HT1080 (cell line): Measurements from ENCODE around the gene CAMK2G. TPM values are rescaled to one million over a fixed set of nuclear protein-coding genes. Genes with fewer than 3 reads are reported as not detected.
"Not testable (repeated sequence)": the region's sequence is repeated elsewhere in the genome, so short reads cannot be mapped to it uniquely, and the experiment has no call there.

Experiments used
- DNase-seq: peaks from one replicate; pipeline ENCODE4 v3.0.0-alpha.2; 2015; ENCODE audit warnings: low read depth
- total RNA-seq: library from RNA; depleted of rRNA; stranded (reverse); fragments of >200 nt; shearing (Covaris generic); gene quantifications from 2 replicates; pipeline ENCODE4 v1.2.3, GENCODE V29; 2014

Gene CAMK2G
- total RNA-seq, 1 experiment from 2014 or later = 32.4 TPM

DNA sequence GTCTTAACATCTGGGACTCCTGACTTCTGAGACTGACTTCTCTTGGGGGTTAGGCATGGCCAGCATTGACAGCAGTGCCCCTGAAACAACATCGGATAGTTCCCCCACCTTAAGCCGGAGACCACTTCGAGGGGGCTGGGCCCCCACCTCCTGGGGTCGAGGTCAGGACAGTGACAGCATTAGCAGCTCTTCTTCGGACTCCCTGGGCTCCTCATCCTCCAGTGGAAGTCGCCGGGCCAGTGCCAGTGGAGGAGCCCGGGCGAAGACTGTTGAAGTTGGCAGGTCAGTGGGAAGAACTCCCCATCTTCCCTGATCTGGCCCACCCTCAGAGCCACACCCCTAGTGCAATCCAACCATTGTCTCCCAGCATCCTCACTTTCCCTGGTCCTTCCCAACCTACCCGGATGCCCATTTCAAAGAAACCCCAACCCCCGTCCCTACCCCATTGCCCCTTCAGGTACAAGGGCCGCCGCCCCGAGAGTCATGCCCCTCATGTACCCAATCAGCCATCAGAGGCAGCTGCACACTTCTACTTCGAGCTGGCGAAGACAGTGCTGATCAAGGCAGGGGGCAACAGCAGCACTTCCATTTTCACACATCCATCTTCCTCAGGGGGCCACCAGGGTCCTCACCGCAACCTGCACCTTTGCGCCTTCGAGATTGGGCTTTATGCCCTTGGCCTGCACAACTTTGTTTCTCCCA is 76.9 kb downstream of the CAMK2G start:
- no peak for DNase-seq

DNA sequence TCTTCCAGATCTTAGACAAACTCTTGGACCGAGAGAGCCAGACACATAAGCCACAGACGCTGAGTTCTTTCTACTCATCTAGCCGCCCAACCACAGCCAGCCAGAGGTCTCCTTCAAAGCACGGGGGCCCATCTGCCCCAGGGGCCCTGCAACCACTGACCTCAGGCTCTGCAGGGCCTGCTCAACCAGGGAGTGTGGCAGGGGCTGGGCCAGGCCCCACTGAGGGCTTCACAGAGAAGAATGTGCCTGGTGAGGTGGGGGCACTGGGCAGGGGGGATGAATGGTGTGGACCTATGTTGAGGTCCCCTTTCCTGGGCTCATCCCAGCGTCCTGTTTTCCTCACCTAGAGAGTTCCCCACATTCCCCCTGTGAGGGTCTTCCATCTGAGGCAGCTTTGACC is 77.6 kb downstream of the CAMK2G start:
- no peak for DNase-seq

DNA sequence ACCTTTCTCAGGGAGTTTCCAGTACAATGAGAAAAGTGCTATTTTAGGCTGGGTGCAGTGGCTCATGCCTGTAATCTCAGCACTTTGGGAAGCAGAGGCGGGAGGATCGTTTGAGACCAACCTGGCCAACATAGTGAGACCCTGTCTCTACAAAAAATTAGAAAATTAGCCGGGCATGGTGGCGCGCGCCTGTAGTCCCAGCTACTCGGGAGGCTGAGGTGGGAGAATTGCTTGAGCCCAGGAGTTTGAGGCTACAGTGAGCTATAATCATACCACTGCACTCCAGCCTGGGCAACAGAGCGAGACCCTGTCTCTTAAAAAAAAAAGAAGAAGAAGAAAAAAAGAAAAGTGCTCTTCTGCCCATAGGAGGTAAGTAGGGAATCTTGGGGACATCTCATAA is 78.3 kb downstream of the CAMK2G start:
- not testable (repeated sequence) for DNase-seq

DNA sequence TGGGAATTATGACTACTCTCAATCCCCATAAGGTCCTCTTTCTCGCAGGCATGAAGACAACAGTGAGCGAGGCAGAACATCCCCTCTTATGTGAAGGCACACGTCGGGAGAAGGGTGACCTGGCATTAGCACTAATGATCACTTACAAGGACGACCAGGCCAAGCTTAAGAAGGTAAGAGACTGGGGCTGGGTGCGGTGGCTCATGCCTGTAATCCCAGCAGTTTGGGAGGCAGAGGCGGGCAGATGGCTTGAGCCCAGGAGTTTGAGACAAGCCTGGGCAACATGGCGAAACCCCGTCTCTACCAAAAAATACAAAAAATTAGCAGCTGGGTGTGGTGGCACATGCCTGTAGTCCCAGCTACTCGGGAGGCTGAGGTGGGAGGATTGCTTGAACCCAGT is 78.9 kb downstream of the CAMK2G start:
- DNase-seq = not testable (repeated sequence)

DNA sequence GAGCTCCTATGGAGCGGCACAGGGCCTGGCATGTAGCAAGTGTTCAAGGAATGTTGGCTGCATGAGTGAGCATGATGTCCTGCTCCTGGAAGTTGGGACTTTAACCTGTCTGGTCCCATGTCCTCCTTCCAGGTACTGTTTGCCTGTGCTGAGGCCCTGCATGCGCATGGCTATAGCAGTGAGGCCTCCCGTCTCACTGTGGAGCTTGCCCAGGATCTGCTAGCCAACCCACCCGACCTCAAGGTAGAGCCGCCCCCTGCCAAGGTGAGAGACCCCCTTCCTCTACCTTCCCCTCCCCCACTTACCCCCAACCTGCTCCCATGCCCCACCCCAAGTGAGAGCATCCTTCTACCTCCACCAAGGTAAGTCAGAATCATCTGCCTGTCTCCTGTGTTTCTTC is 80.9 kb downstream of the CAMK2G start:
- no peak for DNase-seq

DNA sequence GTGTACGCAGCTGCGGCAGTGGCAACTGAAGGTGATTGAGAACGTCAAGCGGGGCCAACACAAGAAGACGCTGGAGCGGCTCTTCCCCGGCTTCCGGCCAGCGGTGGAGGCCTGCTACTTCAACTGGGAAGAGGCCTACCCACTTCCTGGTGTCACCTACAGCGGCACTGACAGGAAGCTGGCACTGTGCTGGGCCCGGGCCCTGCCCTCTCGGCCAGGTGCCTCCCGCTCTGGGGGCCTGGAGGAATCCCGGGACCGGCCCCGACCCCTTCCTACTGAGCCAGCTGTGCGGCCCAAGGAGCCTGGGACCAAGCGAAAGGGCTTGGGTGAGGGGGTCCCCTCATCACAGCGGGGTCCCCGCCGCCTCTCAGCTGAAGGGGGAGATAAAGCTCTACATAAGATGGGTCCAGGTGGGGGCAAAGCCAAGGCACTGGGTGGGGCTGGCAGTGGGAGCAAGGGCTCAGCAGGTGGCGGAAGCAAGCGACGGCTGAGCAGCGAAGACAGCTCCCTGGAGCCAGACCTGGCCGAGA is 82.4 kb downstream of the CAMK2G start:
- no peak for DNase-seq

GRCh38 chr10:73790886-73791625 is 83.3 kb downstream of the CAMK2G start:
- DNase-seq = no peak

- DNase-seq = no peak
Observed at GRCh38 chr10:73789659-73790055, 84.7 kb downstream of the CAMK2G start.

DNA sequence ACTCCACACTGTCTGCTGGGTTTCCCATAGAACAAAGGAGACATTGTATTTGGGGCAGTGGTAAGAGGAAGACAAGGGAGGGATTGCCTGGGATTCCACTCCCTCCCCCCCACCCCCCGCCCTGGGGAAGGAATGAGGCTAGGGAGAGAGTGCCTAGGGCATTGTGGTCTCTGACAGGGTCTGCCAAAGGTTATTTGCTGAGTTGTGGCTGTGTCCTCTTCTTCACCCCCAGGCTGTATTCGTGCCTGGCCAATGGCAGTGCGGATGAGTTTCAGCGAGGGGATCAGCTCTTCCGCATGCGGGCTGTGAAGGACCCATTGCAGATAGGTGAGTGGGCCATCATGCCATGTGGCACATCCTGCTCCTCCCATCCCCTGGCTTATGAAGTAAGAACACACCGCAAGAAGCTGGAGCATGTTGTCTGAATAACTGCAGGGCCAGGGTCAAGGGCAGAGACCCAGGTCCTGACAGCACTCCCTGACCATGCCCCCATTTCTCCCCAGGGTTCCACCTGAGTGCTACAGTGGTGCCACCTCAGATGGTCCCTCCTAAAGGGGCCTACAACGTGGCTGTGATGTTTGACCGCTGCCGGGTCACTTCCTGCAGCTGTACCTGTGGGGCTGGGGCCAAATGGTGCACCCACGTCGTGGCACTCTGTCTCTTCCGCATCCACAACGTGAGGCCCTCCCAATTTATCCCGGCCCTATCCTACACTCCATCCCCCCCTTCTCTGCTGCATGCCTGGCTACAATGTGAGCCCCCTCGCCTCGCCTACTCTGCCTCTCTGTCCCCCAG is 85.3 kb downstream of the CAMK2G start:
- no peak for DNase-seq

DNA sequence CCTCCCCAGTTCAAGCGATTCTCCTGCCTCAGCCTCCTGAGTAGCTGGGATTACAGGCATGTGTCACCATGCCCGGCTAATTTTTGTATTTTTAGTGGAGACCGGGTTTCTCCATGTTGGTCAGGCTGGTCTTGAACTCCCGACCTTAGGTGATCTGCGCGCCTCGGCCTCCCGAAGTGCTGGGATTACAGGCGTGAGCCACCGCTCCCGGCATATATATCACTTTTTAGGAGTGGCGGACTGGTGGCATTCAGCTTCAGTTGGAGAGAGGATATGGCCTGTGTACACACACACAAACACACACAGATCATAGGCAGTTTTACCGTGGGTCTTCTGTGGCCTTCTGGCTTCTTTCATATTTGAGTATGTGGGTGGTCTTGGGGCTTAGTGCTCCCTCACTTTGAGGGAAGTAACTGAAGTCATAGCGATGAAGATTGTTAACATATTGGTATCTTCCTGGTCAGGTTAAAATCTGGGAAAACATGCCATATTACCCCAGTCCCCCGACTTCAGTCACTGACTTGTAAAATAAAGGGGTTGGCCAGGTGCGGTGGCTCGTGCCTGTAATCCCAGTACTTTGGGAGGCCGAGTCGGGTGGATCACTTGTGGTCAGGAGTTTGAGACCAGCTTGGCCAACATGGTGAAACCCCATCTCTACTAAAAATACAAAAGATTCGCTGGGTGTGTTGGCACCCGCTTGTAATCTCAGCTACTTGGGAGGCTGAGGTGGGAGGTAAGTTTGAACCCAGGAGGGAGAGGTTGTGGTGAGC is 87.1 kb downstream of the CAMK2G start:
- DNase-seq = not testable (repeated sequence)

GRCh38 chr10:73786512-73786885 is 87.9 kb downstream of the CAMK2G start:
- DNase-seq = no peak

- peak; percentile 35 for DNase-seq
Observed at GRCh38 chr10:73785721-73786511, 88.4 kb downstream of the CAMK2G start.

DNA sequence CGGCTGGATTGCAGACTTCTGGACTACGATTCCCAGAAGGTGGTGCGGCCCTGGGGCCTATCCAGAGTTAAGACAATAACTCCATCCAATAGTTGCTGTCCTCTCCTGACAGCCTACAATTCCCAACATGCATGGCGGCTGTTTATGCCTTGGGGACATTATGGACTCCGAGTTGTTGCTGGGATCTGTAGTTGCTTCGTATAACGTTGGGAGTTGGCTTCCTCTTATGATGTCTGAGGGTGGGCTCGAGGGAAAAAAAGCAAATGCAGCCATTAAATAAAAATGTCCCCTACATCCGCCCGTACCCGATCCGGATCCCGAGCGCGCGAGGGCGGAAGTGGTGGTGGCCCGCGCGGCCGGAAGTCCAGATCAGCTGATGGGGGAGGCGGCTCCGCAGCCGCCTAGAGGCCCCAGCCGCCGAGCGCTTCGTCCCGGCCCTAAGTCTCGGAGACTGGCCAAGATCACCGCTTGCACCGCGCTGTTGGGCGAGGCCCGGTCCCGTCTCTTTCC is 89.1 kb downstream of the CAMK2G start, which contains the start of gene ZSWIM8:
Gene ZSWIM8, plus strand, starts transcription at position 396 of the 510 bp plus-strand sequence. CDS start 273 bp downstream, outside the sequence.
- DNase-seq = peak; percentile 95

- DNase-seq = no peak
Observed at GRCh38 chr10:73782749-73783085, 91.6 kb downstream of the CAMK2G start.

DNA sequence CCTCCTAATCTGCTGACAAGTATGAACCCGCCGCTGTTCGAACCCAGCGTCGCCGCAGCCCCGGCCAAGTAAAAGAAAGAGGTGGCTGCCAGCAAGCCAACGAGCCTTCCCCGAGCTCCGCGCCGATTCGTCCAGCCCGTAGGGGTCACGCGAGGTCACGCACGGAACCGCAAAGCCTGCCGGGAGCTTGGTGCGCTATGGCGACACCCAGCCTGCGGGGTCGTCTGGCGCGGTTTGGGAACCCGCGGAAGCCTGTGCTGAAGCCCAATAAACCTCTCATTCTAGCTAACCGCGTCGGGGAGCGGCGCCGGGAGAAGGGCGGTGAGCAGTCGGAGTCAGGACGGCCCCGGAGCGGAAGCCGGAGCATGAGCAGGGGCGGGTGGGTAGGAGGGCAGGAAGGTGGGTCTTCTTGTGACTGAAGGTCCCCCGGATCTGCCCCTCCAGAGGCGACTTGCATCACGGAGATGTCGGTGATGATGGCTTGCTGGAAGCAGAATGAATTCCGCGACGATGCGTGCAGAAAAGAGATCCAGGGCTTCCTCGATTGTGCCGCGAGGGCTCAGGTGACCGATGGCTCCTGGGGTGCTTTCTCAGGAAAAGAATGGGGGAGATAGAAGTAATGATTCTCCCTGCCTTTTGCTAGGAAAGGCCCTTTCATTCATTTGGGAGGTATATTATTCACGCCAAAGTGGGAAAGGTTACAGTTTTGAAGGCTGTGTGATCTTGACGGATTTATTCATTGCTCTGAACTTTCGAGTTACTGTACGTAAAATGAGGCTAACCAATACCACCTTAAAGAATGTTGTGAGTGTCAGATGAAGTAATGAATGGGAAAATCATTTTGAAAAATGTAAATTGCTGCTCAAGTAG is 92.2 kb downstream of the CAMK2G start, which contains the start of gene CHCHD1:
Gene CHCHD1, plus strand, starts transcription at position 170 of the 870 bp plus-strand sequence. Its CDS starts 28 bp downstream, at position 198.
- peak; percentile 78 for DNase-seq

GRCh38 chr10:73781548-73781878 is 92.8 kb downstream of the CAMK2G start:
- no peak for DNase-seq

GRCh38 chr10:73780966-73781365 is 93.4 kb downstream of the CAMK2G start:
- no peak for DNase-seq

- DNase-seq = no peak
Observed at GRCh38 chr10:73780301-73780700, 94.1 kb downstream of the CAMK2G start.
